H9 (cell line): ENCODE results near the gene CABLES2. TPM values are rescaled to one million over a fixed set of nuclear protein-coding genes. Genes with fewer than 3 reads are reported as not detected.

Source experiments
- DNase-seq: peaks from one replicate; pipeline ENCODE4 v3.0.0-alpha.2; 2017
- H2AFZ ChIP-seq: one replicate; pipeline ENCODE4 v1.6.1; 2013; ENCODE audit warnings: mild to moderate bottlenecking, low read length, control low read depth, moderate library complexity
- H2AK5ac ChIP-seq: 2 replicates; pipeline ENCODE4 v1.6.1; 2013; ENCODE audit warnings: low read length, control low read depth, mixed read lengths; ENCODE audit not compliant: insufficient read length
- H2BK120ac ChIP-seq: one replicate; pipeline ENCODE4 v1.6.1; 2013; ENCODE audit warnings: low read depth, mild to moderate bottlenecking, low read length, control low read depth, inconsistent platforms; ENCODE audit not compliant: poor library complexity, severe bottlenecking
- H2BK12ac ChIP-seq: 2 replicates; pipeline ENCODE4 v1.6.1; 2013; ENCODE audit warnings: low read length, control low read depth, mixed read lengths, low read depth; ENCODE audit not compliant: insufficient read length
- H2BK15ac ChIP-seq: 2 replicates; pipeline ENCODE4 v1.6.1; 2013; ENCODE audit warnings: low read depth, low read length, control low read depth
- H2BK20ac ChIP-seq: one replicate; pipeline ENCODE4 v1.6.1; 2013; ENCODE audit warnings: low read depth, mild to moderate bottlenecking, low read length, control low read depth, inconsistent platforms; ENCODE audit not compliant: poor library complexity, severe bottlenecking
- H2BK5ac ChIP-seq: 2 replicates; pipeline ENCODE4 v1.6.1; 2013; ENCODE audit warnings: low read length, control low read depth, mixed read lengths; ENCODE audit not compliant: insufficient read length
- H3K14ac ChIP-seq: 2 replicates; pipeline ENCODE4 v1.6.1; 2013; ENCODE audit warnings: low read length, control low read depth; ENCODE audit not compliant: insufficient read depth
- H3K18ac ChIP-seq: 2 replicates; pipeline ENCODE4 v1.6.1; 2013; ENCODE audit warnings: low read depth, mild to moderate bottlenecking, mixed read lengths, low read length, control low read depth; ENCODE audit not compliant: insufficient read length
- H3K23ac ChIP-seq: 2 replicates; pipeline ENCODE4 v1.6.1; 2013; ENCODE audit warnings: low read length, control low read depth, mixed read lengths, low read depth; ENCODE audit not compliant: insufficient read length
- H3K23me2 ChIP-seq: 2 replicates; pipeline ENCODE4 v1.6.1; 2013; ENCODE audit warnings: low read depth, mild to moderate bottlenecking, mixed read lengths, low read length, control low read depth; ENCODE audit not compliant: insufficient read length, poor library complexity, severe bottlenecking
- H3K27ac ChIP-seq: 2 replicates; pipeline ENCODE4 v1.5.1; 2013; ENCODE audit warnings: low read length, control low read depth, mixed read lengths, low read depth; ENCODE audit not compliant: insufficient read length
- H3K27me3 ChIP-seq: 2 replicates; pipeline ENCODE4 v1.6.1; 2013; ENCODE audit warnings: low read length, control low read depth, inconsistent platforms; ENCODE audit not compliant: insufficient read depth
- H3K4ac ChIP-seq: 2 replicates; pipeline ENCODE4 v1.6.1; 2013; ENCODE audit warnings: low read depth, mild to moderate bottlenecking, control low read depth, inconsistent platforms, low read length, moderate library complexity
- H3K4me1 ChIP-seq: 2 replicates; pipeline ENCODE4 v1.6.1; 2013; ENCODE audit warnings: low read length, control low read depth, inconsistent platforms; ENCODE audit not compliant: insufficient read depth
- H3K4me2 ChIP-seq: 2 replicates; pipeline ENCODE4 v1.6.1; 2013; ENCODE audit warnings: low read length, control low read depth, mixed read lengths; ENCODE audit not compliant: insufficient read length, insufficient read depth
- H3K56ac ChIP-seq: 2 replicates; pipeline ENCODE4 v1.6.1; 2013; ENCODE audit warnings: low read depth, mild to moderate bottlenecking, mixed read lengths, low read length, control low read depth; ENCODE audit not compliant: insufficient read length
- H3K79me1 ChIP-seq: 2 replicates; pipeline ENCODE4 v1.6.1; 2013; ENCODE audit warnings: low read depth, mild to moderate bottlenecking, moderate library complexity, low read length, control low read depth, inconsistent platforms; ENCODE audit not compliant: insufficient read depth, poor library complexity, severe bottlenecking
- H3K79me2 ChIP-seq: 2 replicates; pipeline ENCODE4 v1.6.1; 2013; ENCODE audit warnings: low read length, control low read depth, inconsistent platforms; ENCODE audit not compliant: insufficient read depth
- H3K9ac ChIP-seq: 2 replicates; pipeline ENCODE4 v1.6.1; 2013; ENCODE audit warnings: low read length, control low read depth, mixed read lengths; ENCODE audit not compliant: insufficient read length; ENCODE audit errors: extremely low read depth
- H3K9me3 ChIP-seq: one replicate; pipeline ENCODE4 v1.6.1; 2013; ENCODE audit warnings: low read depth, low read length, inconsistent platforms; ENCODE audit not compliant: control insufficient read depth
- H3T11ph ChIP-seq: one replicate; pipeline ENCODE4 v1.6.1; 2013; ENCODE audit warnings: mild to moderate bottlenecking, low read length, control low read depth, inconsistent platforms
- H4K20me1 ChIP-seq: one replicate; pipeline ENCODE4 v1.6.1; 2013; ENCODE audit not compliant: control insufficient read depth, insufficient read length, insufficient read depth
- H4K5ac ChIP-seq: 2 replicates; pipeline ENCODE4 v1.6.1; 2013; ENCODE audit warnings: low read depth, mild to moderate bottlenecking, mixed read lengths, low read length, control low read depth; ENCODE audit not compliant: insufficient read length
- H4K8ac ChIP-seq: replicated peaks from 2 replicates; pipeline ENCODE4 v1.6.1; 2013; ENCODE audit warnings: low read length, control low read depth, mixed read lengths, low read depth; ENCODE audit not compliant: insufficient read length
- H4K91ac ChIP-seq: 2 replicates; pipeline ENCODE4 v1.6.1; 2013; ENCODE audit warnings: low read depth, mild to moderate bottlenecking, moderate library complexity, mixed read lengths, low read length, control low read depth; ENCODE audit not compliant: insufficient read length
- H3K27ac Mint-ChIP-seq, 3 experiments: 2 replicates in 2 of 3; 3 replicates in 1 of 3; pipeline ENCODE4 v1.8.0; 2020 to 2021; ENCODE audit warnings: mixed read lengths in 3 of 3, mild to moderate bottlenecking in 1 of 3, moderate library complexity in 1 of 3
- H3K27me3 Mint-ChIP-seq: 2 replicates; pipeline ENCODE4 v1.8.0; 2021; ENCODE audit warnings: low read depth, mild to moderate bottlenecking, moderate library complexity, mixed read lengths
- H3K36me3 Mint-ChIP-seq, 3 experiments: 2 replicates in 2 of 3; 3 replicates in 1 of 3; pipeline ENCODE4 v1.8.0; 2020 to 2021; ENCODE audit warnings: low read depth in 3 of 3, mixed read lengths in 3 of 3; ENCODE audit not compliant: insufficient read depth in 1 of 3
- H3K4me1 Mint-ChIP-seq, 2 experiments: 2 replicates each; pipeline ENCODE4 v1.8.0; 2020; ENCODE audit warnings: mixed read lengths in 2 of 2
- H3K4me3 Mint-ChIP-seq, 2 experiments: 2 replicates in 1 of 2; 3 replicates in 1 of 2; pipeline ENCODE4 v1.8.0; 2020 to 2021; ENCODE audit warnings: mild to moderate bottlenecking in 2 of 2, mixed read lengths in 2 of 2, moderate library complexity in 1 of 2
- H3K9me3 Mint-ChIP-seq, 2 experiments: 2 replicates in 1 of 2; 3 replicates in 1 of 2; pipeline ENCODE4 v1.8.0; 2020; ENCODE audit warnings: mild to moderate bottlenecking in 2 of 2, mixed read lengths in 2 of 2, moderate library complexity in 1 of 2
- CTCF ChIP-seq: fragments of 200-600 bp; sonication (generic); conservative IDR thresholded peaks from 3 replicates; pipeline ENCODE4 v1.8.0; 2021; ENCODE audit warnings: antibody characterized with exemption, mild to moderate bottlenecking
- WGBS: extraction: QIAGEN DNeasy Blood & Tissue Kit; methylation state at CpG from one replicate; pipeline ENCODE4 v1.1.7; 2013; ENCODE audit warnings: missing lambda C conversion rate, low lambda C conversion rate, mixed read lengths; ENCODE audit not compliant: insufficient read length; ENCODE audit errors: extremely low coverage; 5-methylcytosine and 5-hydroxymethylcytosine counted together
- total RNA-seq: library from RNA; stranded (reverse); gene quantifications from 2 replicates; pipeline ENCODE4 v1.2.1, GENCODE V29; 2021

The CABLES2 gene
- total RNA-seq, 1 experiment from 2014 or later = 10.8 TPM

GRCh38 chr20:62408055-62408454 lies 970 bp upstream of the CABLES2 start:
- Histone ChIP-seq H4K91ac (no peak overlapping the region), H3T11ph (no peak overlapping the region), H4K20me1 (no peaks in the 10 kb centered on the region), H3K9ac (no peak overlapping the region), H3K56ac (no peak overlapping the region), H2BK12ac (no peak overlapping the region), H3K23me2 (no peaks in the 10 kb centered on the region), H4K5ac (no peak overlapping the region), H3K27ac (no peak overlapping the region), H3K23ac (no peak overlapping the region), H2AK5ac (no peak overlapping the region), H3K4me2 (no peak overlapping the region), H2BK20ac (no peak overlapping the region), H3K79me2 (no peaks in the 10 kb centered on the region), H2AFZ (no peak overlapping the region), H3K27me3 (no peaks in the 10 kb centered on the region), H2BK120ac (no peak overlapping the region), H3K9me3 (no peaks in the 10 kb centered on the region), H2BK15ac (no peak overlapping the region), H3K4me1 (no peaks in the 10 kb centered on the region), H3K14ac (no peak overlapping the region), H3K18ac (no peak overlapping the region), H3K4ac (no peak overlapping the region), H3K79me1 (no peaks in the 10 kb centered on the region), H2BK5ac (no peak overlapping the region), H4K8ac (no peak overlapping the region)
- WGBS = no CpG with 5 or more reads among the region's 15 CpGs
- Mint-ChIP-seq H3K27me3 (peaks cover 16% of the 10 kb centered on the region), H3K4me3 (peak overlapping the region in 1 of 2 experiments; percentile 80; a peak in 3 of 5 replicates), H3K9me3 (no peaks in the 10 kb centered on the region), H3K4me1 (peaks cover 9 to 15% of the 10 kb centered on the region in 2 experiments), H3K27ac (no peak overlapping the region), H3K36me3 (no peaks in the 10 kb centered on the region; a peak in 1 of 7 replicates)
- DNase-seq = no peak
- no peak for TF ChIP-seq CTCF
